ENCODE data around the gene GPR65. TPM values are rescaled to one million over a fixed set of nuclear protein-coding genes. Genes with fewer than 3 reads are reported as not detected.
"Not testable (repeated sequence)": the region's sequence is repeated elsewhere in the genome, so short reads cannot be mapped to it uniquely, and the experiment has no call there.

GPR65 gene
- total and polyA plus RNA-seq, 9 of the 15 experiments (the other 6 are each of a cell fraction or from before 2014, with no cell fraction given), result 0.03 to 0.11 (median 0.04) TPM; not detected in 6

GRCh38 chr14:88024252-88025086 lies 19.5 kb downstream of the GPR65 start (continued):
- TF ChIP-seq ZBTB11 (CRISPR knock-in tag; IDR thresholded peaks at IDR 0.05) (peak in 1 of 3 experiments; percentile 51; a peak in 2 of 6 replicates), ZNF324 (CRISPR knock-in tag; IDR thresholded peaks at IDR 0.05) (0 out of 2 replicates have a peak, but pooled peaks have one; percentile 21), TEAD4 (IDR thresholded peaks at IDR 0.05; ENCODE audit: low read length) (peak; percentile 89), RAD21 (CRISPR knock-in tag; conservative IDR thresholded peaks at IDR 0.05 in 1 of 2, IDR thresholded peaks at IDR 0.05 in 1 of 2) (peak in 1 of 2 experiments; percentile 9; a peak in 1 of 4 replicates), ZNF668 (CRISPR knock-in tag; IDR thresholded peaks at IDR 0.05) (0 out of 2 replicates have a peak, but pooled peaks have one; percentile 69), STAT5A (IDR thresholded peaks at IDR 0.05; ENCODE audit: borderline replicate concordance, low read length) (peak; percentile 74), GATA2 (CRISPR knock-in tag; IDR thresholded peaks at IDR 0.05) (peak; percentile 97), GTF2E2 (tag; IDR thresholded peaks at IDR 0.05) (0 out of 2 replicates have a peak, but pooled peaks have one; percentile 28), ZNF239 (CRISPR knock-in tag; IDR thresholded peaks at IDR 0.05) (peak; percentile 40; the same call in 1 of the 2 replicates), SMARCA4 (IDR thresholded peaks at IDR 0.05) (peak; percentile 89), KHSRP (IDR thresholded peaks at IDR 0.05) (peak; percentile 69; the same call in 1 of the 2 replicates), ZNF311 (CRISPR knock-in tag; IDR thresholded peaks at IDR 0.05) (peak; percentile 94), HDAC8 (tag; IDR thresholded peaks at IDR 0.05) (0 out of 2 replicates have a peak, but pooled peaks have one; percentile 53), SMAD4 (CRISPR knock-in tag; conservative IDR thresholded peaks at IDR 0.05) (peak; percentile 97), HES1 (IDR thresholded peaks at IDR 0.05; ENCODE audit: low read depth) (0 out of 2 replicates have a peak, but pooled peaks have one; percentile 22), TRIM24 (IDR thresholded peaks at IDR 0.05) (peak; percentile 98), NCOA4 (IDR thresholded peaks at IDR 0.05; ENCODE audit: partially characterized antibody) (peak; percentile 41), ZBTB2 (IDR thresholded peaks at IDR 0.05) (peak; percentile 41; the same call in 1 of the 2 replicates), NR4A1 (tag; IDR thresholded peaks at IDR 0.05) (peak; percentile 80)
- TF ChIP-seq TEAD4 (CRISPR knock-in tag; IDR thresholded peaks at IDR 0.05; ENCODE audit: borderline replicate concordance); NR4A1 (CRISPR knock-in tag; IDR thresholded peaks at IDR 0.05): not testable (repeated sequence)

Measured in K562 (cell line).